BJ (cell line): ENCODE results near the gene PSMA1. TPM values are rescaled to one million over a fixed set of nuclear protein-coding genes. Genes with fewer than 3 reads are reported as not detected.
"Not testable (repeated sequence)": the region's sequence is repeated elsewhere in the genome, so short reads cannot be mapped to it uniquely, and the experiment has no call there.

Experiments
- CTCF ChIA-PET: fragments of 350-600 bp; formaldehyde crosslinking; extraction: SDS; loops from one replicate; lab custom pipeline; 2021; ENCODE audit warnings: antibody characterized with exemption, inconsistent platforms; lab: Yijun Ruan, JAX
- POLR2A ChIA-PET: fragments of 300-600 bp; sonication (Branson Sonifier 250); formaldehyde crosslinking; extraction: SDS; loops from one replicate; lab custom pipeline; 2021; ENCODE audit warnings: antibody characterized with exemption; lab: Charles Lee
- DNase-seq: peaks from one replicate; pipeline ENCODE4 v3.0.0-alpha.2; 2011; ENCODE audit warnings: low read depth
- H3K27me3 ChIP-seq: 2 replicates; pipeline ENCODE4 v1.6.0; 2011; ENCODE audit warnings: low read length; ENCODE audit not compliant: control insufficient read depth, insufficient read depth
- H3K36me3 ChIP-seq: 2 replicates; pipeline ENCODE4 v1.5.1; 2011; ENCODE audit warnings: low read length; ENCODE audit not compliant: control insufficient read depth, insufficient read depth
- H3K4me3 ChIP-seq: 2 replicates; pipeline ENCODE4 v1.5.1; 2011; ENCODE audit warnings: low read depth, mild to moderate bottlenecking, control low read depth, low read length
- CTCF ChIP-seq: IDR thresholded peaks from 2 replicates; pipeline ENCODE4 v1.5.1; 2011; ENCODE audit warnings: low read depth, mild to moderate bottlenecking, control low read depth, inconsistent platforms, low read length, moderate library complexity; ENCODE audit not compliant: insufficient read depth
- polyA minus RNA-seq: library from RNA; depleted of rRNA, polyadenylated mRNA; stranded (reverse); fragments of >200 nt; gene quantifications from 2 replicates; pipeline ENCODE4 v1.2.3, GENCODE V29; 2011; rRNA and poly(A)+ RNA removed
- polyA plus RNA-seq: library from polyadenylated mRNA; depleted of rRNA; stranded (reverse); fragments of >200 nt; gene quantifications from 2 replicates; pipeline ENCODE4 v1.2.3, GENCODE V29; 2011; rRNA removed

Gene PSMA1
- polyA plus RNA-seq (108 and 169 TPM in 2 replicates), polyA minus RNA-seq (33.0 and 47.3 TPM in 2 replicates)

- TF ChIP-seq CTCF: no peak
- POLR2A ChIA-PET: no interaction called here
- Histone ChIP-seq H3K27me3 (no peaks in the 10 kb centered on the region), H3K36me3 (no peaks in the 10 kb centered on the region), H3K4me3 (peak within 1 kb of the TSS; percentile 71)
- CTCF ChIA-PET: interaction anchor here (0.7 to 1.4 kb wide), 3 partner anchors 10 to 388 kb away, joined by 3 read pairs; no protein-coding TSS in a partner anchor
- peak; percentile 86 for DNase-seq
Observed at GRCh38 chr11:14519917-14520746, at the start of gene PSMA1. Gene PSMA1 (minus strand): TSS chr11:14520386. CDS start chr11:14520299, 87 bp downstream.

- H3K36me3 ChIP-seq, DNase-seq, H3K27me3 ChIP-seq, POLR2A ChIA-PET, CTCF ChIA-PET, H3K4me3 ChIP-seq: not testable (repeated sequence)
Observed at GRCh38 chr11:14569516-14569915, 49.3 kb upstream of the PSMA1 start.

DNA sequence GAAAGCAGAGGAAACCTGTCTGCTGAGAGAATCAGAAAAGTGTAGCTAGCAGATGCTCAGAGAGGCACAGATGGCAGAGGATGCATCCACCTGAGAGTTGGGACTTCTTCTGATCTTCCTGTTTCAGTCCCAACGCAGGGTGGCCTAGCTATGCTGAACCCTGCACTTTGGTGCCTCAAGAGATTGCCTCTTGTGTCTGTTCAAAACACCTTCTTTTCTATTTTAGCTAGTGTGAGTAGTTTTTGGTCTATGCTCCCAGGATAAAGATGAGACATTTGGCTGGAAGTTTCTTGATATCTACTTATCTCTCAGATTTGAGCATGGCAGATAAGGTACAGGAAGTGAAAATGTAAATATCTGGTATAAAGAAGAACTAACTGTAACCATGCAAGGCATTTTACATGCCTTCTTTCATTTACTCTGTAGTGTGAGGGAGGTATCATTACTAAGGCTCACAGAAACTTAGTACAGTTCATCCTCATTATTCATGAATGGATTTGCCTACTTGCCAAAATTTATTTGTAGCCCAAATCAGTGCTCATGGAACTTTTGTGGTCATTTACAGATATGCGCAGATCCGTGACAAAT lies 47.0 kb upstream of the PSMA1 start:
- no peak for TF ChIP-seq CTCF
- POLR2A ChIA-PET: no interaction called here
- CTCF ChIA-PET: interaction anchor here (1.0 kb wide), 1 partner anchor 12 kb away, joined by 4 read pairs; no protein-coding TSS in a partner anchor
- DNase-seq: no peak
- no peaks in the 10 kb centered on the region for H3K36me3 ChIP-seq
- no peaks in the 10 kb centered on the region for H3K27me3 ChIP-seq
- no peak overlapping the region for H3K4me3 ChIP-seq

DNA sequence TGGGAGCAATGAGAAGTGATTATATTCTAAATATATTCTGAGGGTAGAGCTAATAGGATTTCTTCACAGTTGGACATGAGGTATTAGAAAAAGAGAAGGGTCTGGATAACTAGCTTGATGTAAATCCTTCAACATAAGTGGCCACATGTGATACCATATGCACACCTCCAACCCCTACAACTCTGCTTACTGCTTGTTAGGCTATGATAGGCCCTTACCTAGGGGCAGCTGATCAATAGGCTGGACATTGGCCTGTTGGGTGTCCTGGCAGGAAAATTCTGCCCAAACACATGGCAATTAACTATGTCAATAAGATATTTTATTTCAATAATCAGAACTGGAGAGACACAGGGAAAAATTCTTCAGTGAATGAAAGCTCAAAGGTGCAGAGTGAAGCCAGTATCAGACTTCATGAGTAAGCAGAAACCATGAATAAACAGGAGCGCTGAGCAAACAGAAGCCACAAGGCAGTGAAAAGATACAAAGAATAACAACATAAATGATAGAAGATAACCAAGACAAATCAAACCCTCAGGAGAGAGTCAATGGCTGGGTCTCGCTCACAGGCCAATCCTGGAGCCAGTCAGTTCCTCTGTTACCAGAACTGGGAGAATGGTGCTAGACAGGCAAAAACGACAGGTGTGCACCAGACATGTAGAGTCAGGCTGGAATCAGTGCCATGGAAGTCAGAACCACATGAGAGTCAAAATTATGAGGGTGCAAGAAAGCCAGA lies 46.3 kb upstream of the PSMA1 start:
- TF ChIP-seq CTCF: no peak
- Histone ChIP-seq H3K27me3 (no peaks in the 10 kb centered on the region), H3K36me3 (no peaks in the 10 kb centered on the region), H3K4me3 (no peak overlapping the region)
- CTCF ChIA-PET: interaction anchor here (1.0 kb wide), 1 partner anchor 12 kb away, joined by 4 read pairs; no protein-coding TSS in a partner anchor
- no peak for DNase-seq
- POLR2A ChIA-PET: no interaction called here

- no peak overlapping the region for H3K4me3 ChIP-seq
- H3K27me3 ChIP-seq: no peaks in the 10 kb centered on the region
- H3K36me3 ChIP-seq: no peaks in the 10 kb centered on the region
- ChIA-PET POLR2A (no interaction called here), CTCF (no interaction called here)
- DNase-seq: no peak
- TF ChIP-seq CTCF: no peak
Observed at GRCh38 chr11:14565845-14566244, 45.7 kb upstream of the PSMA1 start.
